Measurements from ENCODE around the gene RNF169. TPM values are rescaled to one million over a fixed set of nuclear protein-coding genes. Genes with fewer than 3 reads are reported as not detected.
A peak's percentile ranks its signal among the peaks of the same experiment; 100 is the strongest.
"Not testable (repeated sequence)": the region's sequence is repeated elsewhere in the genome, so short reads cannot be mapped to it uniquely, and the experiment has no call there.

The RNF169 gene
- total RNA-seq, 1 donor from 2014 or later, result 21.6 TPM

- DNase-seq (ENCODE audit: low spot score), result no peak
Measured at GRCh38 chr11:74730571-74731260, 17.9 kb upstream of the RNF169 start.

GRCh38 chr11:74731301-74732094 is 17.2 kb upstream of the RNF169 start, which contains the start of gene CHRDL2:
Gene CHRDL2, minus strand, starts transcription at chr11:74731426. Its CDS starts 538 bp downstream, at chr11:74730888.
- DNase-seq (ENCODE audit: low spot score), result no peak

GRCh38 chr11:74734559-74734925 is 14.1 kb upstream of the RNF169 start:
- no peak for DNase-seq (ENCODE audit: low spot score)

- DNase-seq (ENCODE audit: low spot score), result no peak
Measured at GRCh38 chr11:74735365-74735928, 13.2 kb upstream of the RNF169 start.

GRCh38 chr11:74736031-74736430 is 12.6 kb upstream of the RNF169 start:
- DNase-seq (ENCODE audit: low spot score), result no peak

- DNase-seq (ENCODE audit: low spot score), result no peak
Measured at GRCh38 chr11:74739546-74740270, 8.9 kb upstream of the RNF169 start.

- no peak for DNase-seq (ENCODE audit: low spot score)
Measured at GRCh38 chr11:74742070-74742469, 6.6 kb upstream of the RNF169 start.

- no peak for DNase-seq (ENCODE audit: low spot score)
Measured at GRCh38 chr11:74743640-74744039, 5.0 kb upstream of the RNF169 start.

- DNase-seq (ENCODE audit: low spot score), result no peak
Measured at GRCh38 chr11:74744277-74744676, 4.4 kb upstream of the RNF169 start.

GRCh38 chr11:74746868-74747267 is 1.8 kb upstream of the RNF169 start:
- DNase-seq (ENCODE audit: low spot score), result no peak

GRCh38 chr11:74749127-74749964 is 697 bp downstream of the RNF169 start:
- peak; percentile 52 for DNase-seq (ENCODE audit: low spot score)

GRCh38 chr11:74749965-74750296 is 1.3 kb downstream of the RNF169 start:
- DNase-seq (ENCODE audit: low spot score), result no peak

GRCh38 chr11:74750598-74750997 is 1.9 kb downstream of the RNF169 start:
- DNase-seq (ENCODE audit: low spot score), result not testable (repeated sequence)

- DNase-seq (ENCODE audit: low spot score), result no peak
Measured at GRCh38 chr11:74751303-74751702, 2.7 kb downstream of the RNF169 start.

GRCh38 chr11:74754507-74755252 is 6.0 kb downstream of the RNF169 start:
- DNase-seq (ENCODE audit: low spot score), result no peak

GRCh38 chr11:74755395-74755995 is 6.8 kb downstream of the RNF169 start:
- DNase-seq (ENCODE audit: low spot score), result no peak

GRCh38 chr11:74756571-74756970 is 7.9 kb downstream of the RNF169 start:
- DNase-seq (ENCODE audit: low spot score), result no peak

GRCh38 chr11:74766905-74767304 is 18.3 kb downstream of the RNF169 start:
- no peak for DNase-seq (ENCODE audit: low spot score)

- DNase-seq (ENCODE audit: low spot score), result not testable (repeated sequence)
Measured at GRCh38 chr11:74768172-74768651, 19.6 kb downstream of the RNF169 start.

All from ureter (tissue), 1 donor.